GM20431 (cell line): ENCODE results near the gene RTBDN.

ENCODE experiments used
- in situ Hi-C: fragments of 300-500 bp; cut with MseI, MboI; formaldehyde crosslinking; loops from one replicate; pipeline ENCODE4 v1.15.0; 2020; ENCODE audit warnings: low sequenced_read_pairs; ENCODE audit not compliant: unreplicated experiment

RTBDN gene

DNA sequence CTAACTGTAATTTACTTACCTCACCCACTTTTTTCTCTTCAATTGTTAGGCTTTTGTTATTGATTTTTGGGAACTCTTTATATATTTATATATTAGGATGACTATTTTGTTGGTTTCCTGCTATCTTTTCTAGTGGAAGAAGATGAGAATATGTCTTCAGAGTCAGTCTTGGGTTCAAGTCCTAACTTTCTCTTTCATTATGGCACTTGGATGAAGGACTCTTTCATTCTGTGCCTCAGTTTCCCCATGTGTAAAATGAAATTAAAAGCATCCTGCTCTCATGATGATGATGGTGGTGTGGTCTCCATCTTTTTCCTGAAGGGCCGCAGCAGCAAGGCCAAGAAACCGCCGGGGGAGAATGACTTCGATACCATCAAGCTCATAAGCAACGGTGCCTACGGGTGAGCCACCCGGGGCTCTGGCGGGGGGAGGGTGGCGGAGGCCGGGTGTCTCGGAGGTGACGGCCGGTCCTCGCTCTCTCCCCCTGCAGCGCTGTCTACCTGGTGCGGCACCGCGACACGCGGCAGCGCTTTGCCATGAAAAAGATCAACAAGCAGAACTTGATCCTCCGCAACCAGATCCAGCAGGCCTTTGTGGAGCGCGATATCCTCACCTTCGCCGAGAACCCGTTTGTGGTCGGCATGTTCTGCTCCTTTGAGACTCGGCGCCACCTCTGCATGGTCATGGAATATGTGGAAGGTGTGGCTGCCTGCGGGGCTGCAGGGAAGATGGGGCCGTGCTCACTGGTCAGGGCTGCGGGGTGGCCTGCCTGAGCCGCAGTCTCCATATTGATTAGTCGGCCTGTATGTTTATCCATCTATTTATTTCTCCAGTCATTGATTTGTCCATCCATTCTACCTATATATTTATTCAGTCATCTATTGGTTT is 23.9 kb upstream of the RTBDN start:
- in situ Hi-C loops = no loop called here

GRCh38 chr19:12856653-12857052 is 22.3 kb upstream of the RTBDN start:
- in situ Hi-C loops = no loop called here

GRCh38 chr19:12847159-12848139 is 13.1 kb upstream of the RTBDN start:
- in situ Hi-C loops = loop anchor here (10.0 kb wide), 1 partner anchor 93 kb away; the partner anchor contains the start of gene BEST2

DNA sequence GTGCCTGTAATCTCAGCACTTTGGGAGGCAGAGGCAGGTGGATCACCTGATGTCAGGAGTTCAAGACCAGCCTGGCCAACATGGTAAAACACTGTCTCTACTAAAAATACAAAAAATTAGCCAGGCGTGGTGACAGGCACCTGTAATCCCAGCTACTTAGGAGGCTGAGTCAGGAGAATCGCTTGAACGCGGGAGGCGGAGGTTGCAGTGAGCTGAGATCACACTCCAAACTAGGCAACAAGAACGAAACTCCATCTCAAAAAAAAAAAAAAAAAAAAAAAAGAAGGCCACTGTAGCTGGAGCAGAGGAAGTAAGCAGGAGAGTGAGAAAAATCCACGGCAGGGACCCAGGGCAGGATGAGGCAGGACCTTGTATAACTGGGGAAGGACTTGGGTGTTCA is 12.2 kb upstream of the RTBDN start:
- in situ Hi-C loops = loop anchor here (10.0 kb wide), 1 partner anchor 92 kb away; the partner anchor contains the start of gene BEST2

- in situ Hi-C loops = loop anchor here (10.0 kb wide), 1 partner anchor 89 kb away; the partner anchor contains the start of gene BEST2
Observed at GRCh38 chr19:12843999-12844732, 9.8 kb upstream of the RTBDN start.

GRCh38 chr19:12843328-12843727 is 8.9 kb upstream of the RTBDN start:
- in situ Hi-C loops = loop anchor here (10.0 kb wide), 1 partner anchor 89 kb away; the partner anchor contains the start of gene BEST2

GRCh38 chr19:12842511-12842910 is 8.1 kb upstream of the RTBDN start:
- in situ Hi-C loops = loop anchor here (10.0 kb wide), 1 partner anchor 88 kb away; the partner anchor contains the start of gene BEST2

DNA sequence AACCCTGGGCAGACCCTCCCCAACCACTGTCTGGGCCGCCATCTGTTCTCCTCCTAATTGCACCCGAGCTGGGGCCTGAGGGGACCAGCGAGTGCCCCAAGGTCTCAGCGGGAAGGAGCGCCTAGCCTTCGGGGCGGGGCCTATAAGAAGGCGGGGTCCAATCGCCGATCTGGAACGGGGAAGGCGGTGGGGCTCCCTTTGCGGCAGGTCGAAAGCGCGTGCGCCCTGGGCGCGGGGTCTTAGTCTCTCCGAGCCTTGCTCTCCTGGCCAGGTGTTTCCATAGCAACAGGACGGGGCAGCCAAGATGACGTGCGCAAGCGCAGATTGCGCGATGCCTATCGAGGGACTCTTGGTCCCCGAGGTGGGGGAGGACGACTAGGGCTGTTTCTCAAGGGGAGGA is 6.7 kb upstream of the RTBDN start:
- in situ Hi-C loops = loop anchor here (10.0 kb wide), 1 partner anchor 86 kb away; the partner anchor contains the start of gene BEST2

GRCh38 chr19:12840091-12841079 is 6.0 kb upstream of the RTBDN start:
- in situ Hi-C loops = loop anchor here (10.0 kb wide), 1 partner anchor 86 kb away; the partner anchor contains the start of gene BEST2

GRCh38 chr19:12838886-12839756 is 4.7 kb upstream of the RTBDN start:
- in situ Hi-C loops = no loop called here

GRCh38 chr19:12838182-12838885 is 4.0 kb upstream of the RTBDN start, which contains the start of gene MAST1:
Gene MAST1 (plus strand): TSS chr19:12838515. CDS start chr19:12838573, 58 bp downstream.
- in situ Hi-C loops = no loop called here

DNA sequence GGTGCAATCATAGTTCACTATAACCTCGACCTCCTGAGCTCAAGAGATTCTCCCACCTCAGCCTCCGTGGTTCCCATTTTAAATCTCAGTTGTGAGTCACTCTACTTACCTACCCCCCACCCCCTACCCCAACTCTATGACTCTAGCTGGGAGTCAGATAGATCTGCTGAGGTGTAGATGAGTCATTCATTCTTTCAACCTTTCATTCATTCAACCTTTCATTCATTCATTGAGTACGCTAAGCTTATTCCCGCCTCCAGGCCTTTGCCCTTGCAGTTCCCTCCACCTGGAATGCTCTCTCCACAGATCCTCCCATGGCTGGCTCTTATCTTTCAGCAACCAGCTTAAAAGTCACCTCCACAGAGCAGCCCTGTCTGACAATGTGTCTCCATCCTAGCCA is 2.8 kb upstream of the RTBDN start:
- in situ Hi-C loops = no loop called here

DNA sequence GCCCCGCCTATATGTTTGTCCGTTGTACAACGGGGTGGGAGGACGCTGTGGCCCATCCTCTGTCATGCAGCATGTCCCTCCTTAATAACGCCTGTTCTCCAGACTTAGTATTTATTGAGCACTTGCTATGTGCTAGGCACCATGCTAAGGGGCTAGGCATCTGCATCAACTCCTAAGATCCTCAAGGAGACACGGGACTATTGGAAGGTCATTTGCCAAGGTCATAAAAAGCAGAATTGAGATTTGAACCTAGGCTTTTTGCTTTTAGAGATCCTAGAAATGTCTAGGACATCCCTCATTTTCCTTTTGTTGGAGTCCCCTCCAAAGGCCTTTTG is 2.1 kb upstream of the RTBDN start:
- in situ Hi-C loops = no loop called here

DNA sequence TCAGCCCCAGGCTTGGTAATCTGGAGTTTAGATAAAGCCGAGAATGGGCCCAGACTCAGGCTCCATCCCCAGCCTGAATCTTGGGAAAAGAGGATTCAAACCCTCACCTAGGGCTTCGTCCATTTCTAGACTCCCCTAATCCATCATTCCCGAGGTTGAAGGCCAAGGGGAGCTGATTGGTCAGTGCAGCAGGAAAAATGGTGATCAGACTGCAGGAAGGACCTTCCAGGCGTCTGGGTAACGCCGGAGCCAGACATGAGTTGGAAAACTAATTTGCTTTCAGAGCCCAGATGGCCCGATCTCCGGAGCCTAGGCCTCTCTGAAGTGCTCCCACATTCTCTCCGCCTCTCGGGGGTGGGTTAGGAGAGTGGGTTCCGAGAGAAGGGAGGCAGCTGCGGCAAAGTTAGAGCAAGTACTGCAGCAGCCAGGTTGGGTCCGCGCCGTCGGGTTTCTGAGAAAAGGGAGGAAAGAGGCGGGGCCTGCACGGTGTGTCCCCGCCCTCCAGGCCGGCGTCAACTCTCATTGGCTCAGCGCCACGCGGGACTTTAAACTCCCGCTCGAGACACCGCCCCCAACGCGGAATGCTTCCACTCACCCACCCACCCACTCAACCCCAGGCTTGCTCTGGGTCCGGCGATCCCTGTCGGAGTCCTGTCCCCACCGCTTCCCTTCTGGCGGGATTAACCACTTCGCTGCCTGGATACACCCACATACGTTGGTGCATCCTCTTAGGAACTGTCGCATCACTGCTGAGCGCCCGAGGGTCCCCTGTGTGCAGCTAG is 788 bp upstream of the RTBDN start:
- in situ Hi-C loops = no loop called here

DNA sequence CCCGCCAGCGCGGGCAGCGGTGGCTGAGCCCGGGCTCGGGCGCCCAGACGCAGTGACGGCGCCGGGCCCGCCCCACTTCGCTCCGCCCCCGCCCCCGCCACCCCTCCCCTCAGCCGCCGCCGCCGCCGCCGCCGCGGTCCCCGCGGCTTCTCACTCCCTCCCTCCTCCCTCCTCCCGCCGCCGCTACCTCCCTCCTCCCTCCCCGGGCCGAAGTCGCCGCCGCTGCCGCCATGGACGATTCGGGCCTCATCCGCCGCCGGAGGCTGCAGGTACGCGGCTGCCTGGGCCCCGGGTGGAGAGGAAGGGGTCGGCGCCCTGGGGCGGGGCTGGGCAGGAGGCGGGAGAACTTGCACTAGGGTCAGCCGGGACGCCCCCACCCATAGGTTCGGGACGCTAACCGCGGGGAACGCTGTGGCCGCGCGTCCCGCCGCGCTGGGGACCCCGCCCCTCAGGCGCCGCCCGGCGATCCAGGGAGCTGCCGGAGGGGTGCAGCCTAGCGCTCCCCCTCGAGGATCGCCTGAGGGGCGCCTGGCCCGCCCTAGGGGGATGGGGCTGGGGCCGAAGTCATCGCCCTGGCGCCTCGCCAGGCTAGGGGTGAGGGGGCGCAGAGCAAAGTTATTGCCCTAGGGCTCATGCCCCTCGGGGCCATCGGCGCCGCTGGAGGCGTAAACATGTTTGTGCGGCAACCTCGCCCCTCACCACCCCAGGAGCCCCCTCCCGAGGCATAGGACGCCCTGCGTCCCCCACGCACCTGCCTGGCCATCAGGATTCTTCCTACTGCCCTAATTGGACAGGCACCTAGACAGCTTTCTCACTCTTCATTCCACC is 427 bp downstream of the RTBDN start:
- in situ Hi-C loops = no loop called here

DNA sequence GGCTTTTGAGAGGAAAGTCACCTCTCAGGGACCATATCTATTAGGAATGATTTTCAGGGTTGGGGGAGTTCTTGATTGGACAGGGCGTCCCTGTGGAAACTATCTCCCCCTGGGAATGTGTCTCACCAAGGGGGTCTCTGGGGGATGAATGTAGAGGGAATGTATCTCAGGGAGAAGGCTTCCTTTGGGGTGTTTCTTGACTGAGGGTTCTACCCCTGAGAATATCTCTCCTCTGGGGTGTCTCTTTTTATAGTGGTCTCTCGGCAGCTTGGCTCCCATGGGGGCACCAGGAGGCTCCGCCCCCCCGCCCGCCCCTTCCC is 1.0 kb downstream of the RTBDN start:
- in situ Hi-C loops = no loop called here
